HG03469 (cell line): ENCODE measurements around the gene MED13.
"Not testable (repeated sequence)": the region's sequence is repeated elsewhere in the genome, so short reads cannot be mapped to it uniquely, and the experiment has no call there.

Experiments used
- ATAC-seq: cut with Tn5 transposase; IDR thresholded peaks from one replicate; pipeline ENCODE4 v1.9.1; 2021; ENCODE audit warnings: mild to moderate bottlenecking, moderate library complexity, moderate number of reproducible peaks; ENCODE audit not compliant: unreplicated experiment

Gene MED13

DNA sequence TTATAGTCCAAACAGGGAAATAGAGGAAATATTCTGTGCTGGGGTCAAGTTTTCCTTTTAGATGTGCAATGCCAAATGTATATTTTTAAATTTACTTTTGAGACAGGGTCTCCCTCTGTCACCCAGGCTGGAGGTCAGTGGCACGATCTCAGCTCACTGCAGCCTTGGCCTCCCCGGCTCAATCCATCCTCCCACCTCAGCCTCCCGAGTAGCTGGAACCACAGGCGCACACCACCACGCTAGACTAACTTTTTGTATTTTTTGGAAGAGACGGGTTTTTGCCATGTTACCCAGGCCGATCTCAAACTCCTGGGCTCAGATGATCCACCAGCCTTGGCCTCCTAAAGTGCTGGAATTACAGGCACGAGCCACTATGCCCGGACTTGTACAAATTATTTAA is 25.8 kb upstream of the MED13 start:
- no peak for ATAC-seq

DNA sequence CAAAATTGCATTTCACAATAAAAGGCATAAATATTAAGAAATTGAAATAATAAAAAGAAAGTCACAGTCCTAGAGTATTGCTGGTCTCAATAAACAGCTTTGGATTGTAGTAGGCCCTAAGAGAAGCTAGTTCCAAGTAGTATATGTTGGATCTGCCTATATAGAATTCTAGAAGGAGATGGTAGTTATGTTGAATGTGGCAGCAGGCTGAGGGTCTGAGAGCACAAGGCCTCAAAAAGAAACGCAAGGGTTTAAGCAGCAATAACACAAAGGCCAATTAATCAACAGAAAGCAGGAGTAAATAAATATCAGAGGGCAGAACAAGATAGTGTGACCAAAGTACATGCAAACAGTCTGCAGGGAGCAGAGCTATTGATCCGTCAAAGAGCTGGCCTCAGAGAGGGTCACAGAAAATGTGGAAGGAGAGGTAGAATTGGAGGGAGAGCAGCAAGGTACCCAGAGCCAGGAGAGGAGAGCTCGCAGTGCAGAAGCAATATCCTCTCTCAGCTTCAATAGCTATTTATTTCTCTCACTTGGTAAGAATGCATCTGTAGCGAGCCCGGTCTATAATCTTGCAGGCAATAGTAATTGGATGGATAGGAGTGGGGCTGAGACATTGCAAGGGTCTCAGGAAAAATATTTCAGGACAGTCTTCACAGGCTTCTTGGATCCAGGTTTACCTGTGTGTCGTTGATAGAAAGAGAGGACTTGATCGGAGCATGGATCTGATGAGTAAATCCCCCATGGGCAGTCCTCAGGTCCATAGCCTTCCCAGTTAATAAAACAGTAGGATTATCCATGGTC is 25.1 kb upstream of the MED13 start:
- no peak for ATAC-seq

DNA sequence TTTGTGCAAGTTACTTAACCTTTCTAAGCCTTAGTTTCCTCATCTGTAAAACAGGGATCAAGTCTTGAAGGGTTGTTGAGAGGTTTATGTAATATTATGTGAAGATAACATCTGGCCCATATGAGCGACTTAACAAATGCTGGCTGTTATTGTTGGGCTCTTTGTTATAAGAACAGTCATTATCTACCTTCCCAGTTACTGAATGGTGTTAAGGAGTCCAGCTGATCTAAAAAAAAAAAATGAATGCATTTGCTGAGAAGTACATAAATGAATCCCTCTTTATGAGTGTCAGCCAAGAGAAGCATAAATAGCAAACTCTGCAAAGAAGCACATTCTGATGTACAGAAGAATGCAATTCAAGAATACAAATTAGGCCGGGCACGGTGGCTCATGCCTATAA is 24.3 kb upstream of the MED13 start:
- ATAC-seq: no peak

DNA sequence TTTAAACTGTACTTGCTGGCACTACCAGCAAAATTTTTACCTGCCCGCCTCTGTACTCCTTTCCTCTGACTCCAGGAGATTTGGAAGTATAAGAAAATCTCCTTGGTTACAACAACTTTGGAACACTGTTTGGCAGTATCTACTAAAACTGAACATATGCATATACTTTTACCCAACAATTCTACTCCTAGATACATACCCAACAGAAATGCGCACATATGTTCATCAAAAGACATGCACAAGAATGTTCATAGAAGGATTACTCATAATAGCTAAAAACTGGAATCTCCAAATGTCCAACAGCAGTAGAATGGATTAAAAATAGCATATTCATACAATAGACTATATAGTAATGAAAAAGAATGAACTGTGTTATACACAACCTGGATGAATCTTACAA is 21.7 kb upstream of the MED13 start:
- no peak for ATAC-seq

DNA sequence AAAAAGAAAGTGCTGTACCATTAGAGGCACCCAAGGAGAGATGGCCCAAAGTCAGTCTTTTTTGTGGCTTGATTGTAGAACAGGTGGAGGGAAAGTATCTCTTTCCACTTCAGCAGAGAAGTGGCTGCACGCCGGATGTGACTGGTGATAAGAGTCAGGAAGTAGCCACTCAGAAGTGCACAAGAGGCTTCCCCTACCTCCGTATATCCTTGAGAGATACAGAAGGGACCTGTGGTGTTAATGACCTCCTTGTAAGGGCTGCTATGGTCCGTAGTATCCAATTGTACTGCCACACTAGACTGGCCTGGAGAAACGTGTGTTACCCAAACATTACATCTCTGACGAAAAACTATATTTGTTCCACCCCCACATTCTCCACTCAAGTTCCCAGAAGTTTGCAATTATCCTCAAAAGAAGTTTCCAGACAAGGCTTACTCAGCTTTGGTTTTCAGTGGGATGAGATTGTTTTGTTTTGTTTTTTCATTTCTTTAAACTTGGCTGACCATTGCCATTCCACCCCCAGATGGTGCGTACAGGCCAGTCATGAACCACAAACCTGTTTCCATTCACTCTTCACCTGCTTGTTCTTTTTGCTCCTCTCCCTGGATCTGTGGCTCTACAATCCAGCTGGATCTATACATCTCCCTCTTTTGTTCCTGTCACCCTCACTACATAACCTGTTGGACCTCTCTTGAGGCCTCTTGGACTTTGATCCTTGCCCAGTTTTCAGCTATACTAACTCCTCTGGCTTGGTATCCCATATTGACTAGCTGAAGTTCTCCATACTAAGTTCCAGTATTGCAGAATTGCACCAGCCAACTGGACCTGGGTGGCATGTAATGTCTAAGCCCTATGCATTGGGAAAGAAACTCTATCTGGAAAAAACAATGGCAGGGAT is 20.7 kb upstream of the MED13 start:
- ATAC-seq: peak; percentile 44

DNA sequence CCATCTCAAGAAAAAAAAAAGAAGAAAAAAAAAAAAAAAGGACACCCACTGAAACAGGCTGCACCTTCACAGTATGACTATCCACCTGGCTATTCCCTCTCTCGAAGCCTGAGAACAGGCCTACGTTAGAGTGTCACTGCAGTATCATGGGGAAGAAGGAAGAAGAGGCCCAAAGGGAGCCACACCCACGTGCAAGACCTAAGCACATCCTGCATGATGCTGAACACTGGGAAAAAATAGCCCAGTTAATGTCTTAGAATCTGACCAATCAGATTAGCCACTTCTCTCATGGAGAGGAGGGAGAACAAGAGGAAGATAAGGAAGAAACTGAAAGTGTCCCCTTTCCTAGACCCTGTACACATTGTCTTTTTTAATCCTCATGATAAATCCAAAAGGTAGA is 19.5 kb upstream of the MED13 start:
- ATAC-seq: no peak

DNA sequence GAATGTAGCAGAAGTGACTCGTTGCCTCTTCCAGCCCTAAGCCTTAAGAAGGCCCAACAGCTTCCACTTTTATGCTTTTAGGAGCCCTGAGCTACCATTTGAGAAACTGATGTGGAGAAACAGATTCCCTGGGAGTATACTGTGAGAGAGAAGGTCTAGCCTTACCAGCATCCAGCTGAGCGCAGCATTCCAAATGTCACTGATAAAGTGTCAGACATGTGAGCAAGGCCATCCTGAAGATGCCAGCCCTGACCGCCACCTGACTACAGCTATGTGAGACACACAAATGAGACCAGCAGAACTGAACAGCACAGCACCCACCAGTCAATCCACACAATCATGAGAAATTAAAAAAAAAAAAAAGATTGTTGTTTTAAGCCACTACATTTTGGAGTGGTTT is 18.6 kb upstream of the MED13 start:
- ATAC-seq: no peak

DNA sequence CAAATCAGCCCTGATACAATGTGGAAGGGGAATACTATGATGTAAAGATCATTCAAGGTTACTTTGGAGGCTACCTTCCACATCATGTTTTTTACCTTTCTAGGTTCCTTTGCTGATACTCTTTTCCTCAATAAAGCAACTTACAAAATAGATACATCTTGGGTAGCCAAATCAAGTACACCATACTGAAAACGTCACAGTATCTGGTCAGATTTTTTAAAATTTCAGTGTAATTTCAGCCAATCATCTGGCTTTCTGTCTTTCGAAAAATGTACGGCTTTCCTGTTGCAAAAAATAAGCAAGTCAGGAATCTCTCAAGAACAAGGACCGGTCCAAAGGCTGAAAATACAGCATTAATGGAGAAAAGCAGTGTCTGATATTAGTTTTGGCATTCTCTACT is 15.6 kb upstream of the MED13 start:
- ATAC-seq: no peak

DNA sequence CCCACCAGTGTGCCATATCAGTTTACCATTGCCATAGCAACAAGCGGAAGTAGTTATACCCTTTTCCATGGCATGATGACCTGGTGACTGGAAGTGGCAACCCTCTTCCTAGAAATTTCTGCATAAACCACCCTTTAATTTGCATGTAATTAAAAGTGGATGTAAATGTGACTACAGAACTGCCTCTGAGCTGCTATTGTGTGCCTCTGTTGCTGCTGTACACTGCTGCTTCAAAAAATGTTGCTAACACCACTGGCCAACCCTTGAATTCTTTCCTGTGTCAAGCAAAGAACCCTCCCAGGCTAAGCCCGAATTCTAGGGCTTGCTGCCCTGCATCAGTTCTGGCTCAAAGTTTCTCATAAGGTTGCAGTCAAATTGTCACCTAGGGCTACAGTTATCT is 12.9 kb upstream of the MED13 start:
- ATAC-seq: no peak

DNA sequence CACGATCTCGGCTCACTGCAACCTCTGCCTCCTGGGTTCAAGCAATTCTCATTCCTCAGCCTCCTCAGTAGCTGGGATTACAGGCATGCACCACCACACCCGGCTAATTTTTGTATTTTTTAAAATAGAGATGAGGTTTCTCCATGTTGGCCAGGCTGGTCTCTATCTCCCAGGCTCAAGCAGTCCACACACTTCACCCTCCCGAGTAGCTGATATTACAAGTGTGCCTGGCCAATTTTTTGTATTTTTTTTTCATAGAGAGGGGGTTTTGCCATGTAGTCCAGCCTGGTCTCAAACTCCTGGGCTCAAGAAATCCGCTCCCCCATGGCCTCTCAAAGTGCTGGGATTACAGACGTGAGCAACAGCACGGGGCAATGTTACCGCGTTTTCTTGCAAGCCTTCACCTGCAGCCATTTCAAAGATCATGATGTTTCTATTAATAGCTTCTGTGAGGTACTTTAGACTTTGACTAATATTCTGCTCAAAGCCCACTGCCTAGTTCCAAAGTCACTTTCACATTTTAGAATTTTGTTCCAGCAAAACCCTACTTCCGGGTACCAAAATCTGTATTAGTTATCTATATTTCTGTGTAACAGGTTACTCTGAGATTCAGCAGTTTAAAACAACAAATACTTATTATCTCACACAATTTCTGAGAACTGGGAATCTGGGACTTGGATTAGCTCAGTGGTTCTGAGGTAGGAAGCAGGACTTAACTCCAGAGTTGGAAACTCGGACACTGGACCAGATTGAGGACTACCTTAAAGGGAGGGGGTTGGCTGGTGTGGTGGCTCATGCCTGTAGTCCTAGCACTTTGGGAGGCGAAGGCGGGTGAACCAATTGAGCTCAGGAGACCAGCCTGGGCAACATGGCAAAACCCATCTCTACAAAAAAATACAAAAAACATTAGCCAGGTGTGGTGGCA is 12.0 kb upstream of the MED13 start:
- no peak for ATAC-seq

DNA sequence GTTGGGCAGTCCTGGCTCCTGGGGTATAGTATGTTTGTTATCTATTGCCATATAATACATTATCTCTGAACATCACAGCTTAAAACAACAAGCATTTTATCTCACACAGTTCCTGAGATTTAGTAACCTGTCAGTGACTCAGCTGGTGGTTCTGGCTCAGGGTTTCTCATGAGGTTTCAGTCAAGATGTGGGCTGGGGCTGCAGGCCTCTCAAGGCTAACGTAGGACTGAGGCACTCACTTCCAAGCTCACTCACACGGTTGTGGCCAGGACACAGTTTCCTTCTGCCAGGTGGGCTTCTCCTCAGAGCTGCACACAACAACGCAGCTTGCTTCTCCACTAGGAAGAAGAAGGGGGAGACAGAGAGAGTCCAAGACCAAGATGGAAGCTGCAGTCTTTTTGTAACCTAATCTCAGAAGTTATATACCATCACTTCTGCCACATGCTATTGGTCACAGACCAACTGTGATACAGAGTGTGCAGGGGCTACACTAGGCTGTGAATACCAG is 10.3 kb upstream of the MED13 start:
- no peak for ATAC-seq

DNA sequence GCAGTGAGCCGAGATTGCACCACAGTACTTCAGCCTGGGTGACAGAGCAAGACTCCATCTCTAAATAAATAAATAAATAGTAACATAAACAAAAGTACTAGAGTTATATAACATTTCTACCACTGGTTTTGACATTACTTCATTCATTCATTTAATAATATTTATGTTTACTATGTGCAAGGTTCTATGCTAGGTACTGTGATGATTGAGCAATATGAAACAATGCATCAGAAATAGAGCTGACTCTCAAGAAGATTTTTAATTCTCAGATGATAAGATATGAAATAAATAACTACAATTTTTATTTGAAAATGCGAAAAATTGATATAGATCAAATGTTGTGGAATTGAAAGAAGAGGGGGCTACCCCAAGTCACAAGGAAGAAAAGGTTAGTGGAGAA is 8.9 kb upstream of the MED13 start:
- no peak for ATAC-seq

DNA sequence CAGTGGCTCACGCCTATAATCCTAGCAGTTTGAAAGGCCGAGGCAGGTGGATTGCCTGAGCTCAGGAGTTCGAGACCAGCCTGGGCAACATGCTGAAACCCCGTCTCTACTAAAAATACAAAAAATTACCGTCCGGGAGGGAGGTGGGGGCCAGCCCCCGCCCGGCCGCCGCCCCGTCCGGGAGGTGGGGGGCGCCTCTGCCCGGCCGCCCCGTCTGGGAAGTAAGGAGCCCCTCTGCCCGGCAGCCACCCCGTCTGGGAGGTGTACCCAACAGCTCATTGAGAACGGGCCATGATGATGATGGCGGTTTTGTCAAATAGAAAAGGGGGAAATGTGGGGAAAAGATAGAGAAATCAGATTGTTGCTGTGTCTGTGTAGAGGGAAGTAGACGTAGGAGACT is 7.8 kb upstream of the MED13 start:
- not testable (repeated sequence) for ATAC-seq

DNA sequence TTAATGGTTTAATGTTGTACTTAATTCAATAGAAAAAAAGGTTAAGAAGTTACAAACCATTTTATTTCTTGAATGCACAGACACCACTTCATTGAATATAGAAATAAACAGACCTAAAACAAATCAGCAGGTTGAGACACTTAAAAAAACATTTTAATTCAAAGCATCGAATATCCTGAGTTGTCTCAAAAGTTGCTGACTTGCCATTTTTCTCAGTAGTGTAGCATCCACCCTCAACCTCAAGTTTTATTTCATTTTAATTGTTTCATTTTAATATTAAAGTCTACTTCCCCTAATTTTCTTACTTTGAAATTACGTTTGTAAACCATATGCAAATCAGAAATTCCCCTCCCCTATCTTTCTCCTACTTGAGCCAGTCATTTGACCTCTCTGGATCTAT is 5.8 kb upstream of the MED13 start:
- no peak for ATAC-seq

DNA sequence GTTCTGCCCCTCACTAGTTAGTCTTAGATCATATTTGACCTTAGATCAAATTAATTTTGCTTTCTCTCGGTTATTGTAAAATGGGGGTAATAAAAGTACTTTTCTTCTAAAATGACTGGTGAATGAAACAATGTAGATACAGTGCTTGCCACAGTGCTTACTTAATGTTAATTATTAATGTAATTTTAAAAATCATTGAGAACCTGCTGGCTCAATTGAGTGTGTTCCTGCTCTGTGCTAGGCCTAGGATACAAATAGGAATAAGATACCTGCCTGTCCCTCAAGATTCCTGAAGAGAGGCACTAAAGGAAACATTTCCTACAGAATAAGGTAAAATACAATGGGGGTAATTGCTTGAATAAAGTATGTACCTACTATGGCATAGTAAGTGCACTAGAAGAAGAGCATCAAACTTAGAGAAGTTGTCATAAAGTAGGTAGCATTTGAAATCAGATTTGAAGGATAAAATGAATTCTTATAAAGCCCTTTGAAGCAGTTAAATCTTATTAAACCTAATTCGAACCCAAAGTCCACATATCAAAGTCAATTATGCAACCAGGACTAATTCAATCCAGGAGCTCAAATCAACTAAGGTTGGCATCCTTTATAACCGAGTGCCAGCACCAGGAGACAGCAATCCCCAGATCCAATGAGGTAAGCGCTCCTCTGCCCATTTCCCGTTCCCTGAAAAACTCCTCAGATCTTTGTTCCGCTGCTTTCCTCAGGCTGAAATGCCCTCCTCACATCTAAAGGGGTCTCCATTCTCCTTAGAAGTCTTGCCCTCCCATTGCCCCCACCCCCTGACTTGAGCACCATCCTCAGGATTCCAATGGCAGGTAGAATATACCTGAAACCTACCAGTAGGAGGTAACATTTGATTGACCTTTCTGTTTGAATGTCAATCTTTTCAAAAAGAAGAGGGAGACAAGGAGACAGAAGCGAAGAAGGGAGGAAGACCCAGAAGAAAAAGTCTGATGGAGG is 2.4 kb upstream of the MED13 start:
- no peak for ATAC-seq

DNA sequence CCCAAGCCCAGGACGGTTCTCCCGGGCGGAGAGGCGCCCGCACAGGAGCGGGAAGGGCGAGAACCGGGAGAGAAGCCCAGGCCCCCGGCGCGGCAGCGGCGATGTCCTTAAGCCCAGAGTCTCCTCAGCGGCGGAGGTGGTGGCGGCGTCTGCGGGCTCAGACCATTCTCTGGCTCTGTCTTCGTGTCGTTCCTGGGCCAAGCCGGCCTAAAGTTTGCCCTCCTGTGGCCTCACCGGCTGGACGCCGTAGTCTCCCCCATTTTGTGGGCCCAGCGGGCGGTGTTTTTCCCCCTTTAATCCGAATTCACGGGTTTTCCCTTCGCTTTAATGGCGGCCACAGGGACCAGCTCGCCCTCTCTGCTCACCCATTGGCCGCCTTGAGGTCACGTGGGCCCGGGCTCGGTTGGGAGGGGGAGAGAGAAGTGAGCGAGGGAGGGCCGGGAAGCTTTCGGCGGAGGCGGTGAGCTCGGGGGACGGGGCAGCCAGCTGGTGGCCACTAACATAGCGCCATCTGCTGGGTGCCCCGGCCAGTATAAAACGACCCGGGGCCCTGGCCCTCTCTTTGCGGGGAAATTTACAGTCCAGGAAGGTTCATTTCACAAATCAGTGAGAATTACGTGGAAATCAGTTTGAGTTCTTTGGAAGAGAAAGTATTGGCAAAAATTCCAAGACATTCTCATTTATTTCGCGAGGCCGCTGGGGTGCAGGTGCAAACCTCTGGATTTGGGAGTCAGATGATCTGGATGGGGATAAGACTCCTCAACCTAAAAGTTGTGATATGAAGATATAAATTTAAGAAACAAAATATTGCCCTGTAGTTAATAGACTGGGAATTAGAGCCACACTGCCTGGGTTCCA is 762 bp upstream of the MED13 start:
- peak; percentile 52 for ATAC-seq

DNA sequence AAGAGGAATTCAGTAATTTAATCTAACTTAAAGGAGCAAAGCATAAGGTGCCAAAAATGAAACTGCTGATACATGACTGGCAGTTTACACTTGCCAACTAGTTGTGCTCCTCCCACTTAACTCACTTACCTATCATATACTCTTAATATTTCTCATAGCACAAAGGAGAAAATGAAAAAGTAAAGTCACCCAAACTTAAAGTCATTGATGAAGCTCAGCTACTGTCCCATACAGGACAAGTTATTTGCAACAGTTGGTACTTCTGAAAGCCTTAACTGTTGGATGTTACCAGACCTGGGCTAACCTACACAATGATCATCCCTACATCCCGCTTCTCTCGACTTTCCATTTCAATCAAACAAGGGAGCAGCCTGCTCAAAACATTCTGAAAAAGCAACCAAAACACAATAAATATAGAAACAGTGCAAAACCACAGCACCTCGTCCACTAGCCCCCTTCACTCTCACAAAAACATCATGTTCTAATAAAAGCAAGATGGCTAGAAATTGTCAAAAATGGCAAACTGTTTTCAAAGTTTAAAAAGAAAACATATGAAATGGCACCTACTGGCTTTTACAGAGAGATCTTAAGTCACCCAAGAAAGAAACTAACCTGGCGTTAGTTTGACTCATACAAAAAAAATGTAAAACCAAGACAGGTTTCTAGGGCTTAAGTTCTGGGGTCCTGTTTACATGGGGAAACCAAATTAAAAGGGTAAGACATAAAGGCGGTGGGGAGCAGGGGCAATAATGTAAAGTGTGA is 868 bp downstream of the MED13 start:
- ATAC-seq: no peak

DNA sequence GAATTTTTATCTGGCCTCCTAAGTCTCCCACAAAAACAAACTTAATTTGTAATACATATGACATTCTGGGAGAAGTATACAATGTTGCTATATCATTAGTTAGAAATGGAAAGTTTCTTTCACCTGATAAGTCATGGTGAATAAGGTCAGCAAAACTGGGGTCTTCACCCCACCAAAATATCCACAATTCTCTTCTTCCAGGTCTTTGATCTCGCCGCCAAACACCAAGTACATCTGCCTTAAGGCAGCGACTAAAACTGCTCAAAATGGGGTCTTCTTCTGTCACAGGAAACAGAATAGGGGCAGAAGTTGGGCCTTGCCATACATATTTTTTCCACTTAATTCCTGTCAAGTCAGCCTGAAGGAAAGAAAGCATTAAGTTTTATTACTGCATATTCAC is 2.1 kb downstream of the MED13 start:
- no peak for ATAC-seq
